ENCODE results near the gene HAUS1. TPM values are rescaled to one million over a fixed set of nuclear protein-coding genes. Genes with fewer than 3 reads are reported as not detected.

Gene HAUS1
- total and polyA plus RNA-seq, 2 of the 8 experiments (the other 6 are each of a cell fraction or from before 2014, with no cell fraction given), result 104 TPM

- H2BK12ac ChIP-seq (ENCODE audit: low read depth, low read length), result no peak overlapping the region
- H3K79me2 ChIP-seq (ENCODE audit: control insufficient read depth in 1 of 2, insufficient read depth in 2 of 2, low read length in 2 of 2), result no peaks in the 10 kb centered on the region
- H3K4me1 ChIP-seq (replicated peaks in 1 of 4; ENCODE audit: control insufficient read depth in 3 of 4, insufficient read depth in 4 of 4, low read length in 3 of 4), result no peaks in the 10 kb centered on the region
- no peak overlapping the region for H4K91ac ChIP-seq (replicated peaks; ENCODE audit: insufficient read length, low read length)
- H3K56ac ChIP-seq (replicated peaks; ENCODE audit: insufficient read length, low read depth, low read length), result no peak overlapping the region
- peaks cover 0 to 2% of the 10 kb centered on the region in 2 experiments for H4K20me1 ChIP-seq (replicated peaks in 1 of 2; ENCODE audit: control insufficient read depth in 1 of 2, insufficient read depth in 2 of 2, low read length in 2 of 2)
- H2BK20ac ChIP-seq (ENCODE audit: low read length), result no peak overlapping the region
- no peak overlapping the region for H4K5ac ChIP-seq (ENCODE audit: insufficient read length, low read depth, low read length)
- H3K14ac ChIP-seq (ENCODE audit: insufficient read length), result no peak overlapping the region
- peaks cover 3 to 39% (median 18%) of the 10 kb centered on the region in 4 experiments; a peak in 5 of 8 replicates for H3K36me3 ChIP-seq (ENCODE audit: control insufficient read depth in 2 of 4, insufficient read depth in 4 of 4, low read length in 3 of 4)
- H4K8ac ChIP-seq (ENCODE audit: extremely low read depth, insufficient read depth, low read length), result no peak overlapping the region
- H3K9ac ChIP-seq (replicated peaks in 1 of 4; ENCODE audit: extremely low read depth in 1 of 4, low read depth in 3 of 4, low read length in 3 of 4), result no peak overlapping the region
- H3K9me3 ChIP-seq (ENCODE audit: insufficient read depth in 2 of 2, low read depth in 1 of 2, low read length in 1 of 2), result no peaks in the 10 kb centered on the region
- no peak overlapping the region for H3K4me2 ChIP-seq (ENCODE audit: insufficient read depth in 1 of 2, low read depth in 2 of 2, low read length in 2 of 2)
- no peak overlapping the region for H2BK15ac ChIP-seq (ENCODE audit: low read length)
- H2BK120ac ChIP-seq (replicated peaks; ENCODE audit: low read depth, low read length), result no peak overlapping the region
- no peak overlapping the region for H3K4ac ChIP-seq (replicated peaks; ENCODE audit: insufficient read length, low read depth, low read length)
- H3K4me3 ChIP-seq (ENCODE audit: extremely low read depth in 1 of 4, insufficient read depth in 2 of 4, low read depth in 3 of 4, low read length in 4 of 4), result no peak overlapping the region
- no peaks in the 10 kb centered on the region for H3K23me2 ChIP-seq (ENCODE audit: low read depth, low read length)
- no peak overlapping the region for H2AK5ac ChIP-seq (ENCODE audit: low read depth, low read length)
- no peak overlapping the region for H3K18ac ChIP-seq (ENCODE audit: extremely low read depth, low read length)
- H3K23ac ChIP-seq (ENCODE audit: insufficient read length), result no peak overlapping the region
- 100% methylated on average over 1 of the region's 1 CpG; no CpG with 5 or more reads in 1 of the 2 experiments for WGBS, 2 experiments (ENCODE audit: extremely low coverage in 1 of 2, insufficient coverage in 1 of 2, insufficient read length in 1 of 2, insufficient replicate concordance in 2 of 2, low coverage in 1 of 2, low lambda C conversion rate in 2 of 2, missing lambda C conversion rate in 1 of 2)
- H3K27ac ChIP-seq (ENCODE audit: low read depth, low read length), result no peak overlapping the region
- FAIRE-seq (no peak), DNase-seq (ENCODE audit: low read depth in 1 of 2, low spot score in 2 of 2) (no peak)
- no peaks in the 10 kb centered on the region for H3K27me3 ChIP-seq (replicated peaks in 1 of 4; ENCODE audit: control insufficient read depth in 3 of 4, extremely low read depth in 1 of 4, insufficient read depth in 3 of 4, low read length in 3 of 4)
- POLR2A ChIA-PET (ENCODE audit: partially characterized antibody), result interaction anchor here (0.8 to 1.2 kb wide), 4 partner anchors 9 to 59 kb away, joined by 3 to 4 read pairs (median 3); partner anchors contain the start of gene HAUS1
- no peak overlapping the region for H2BK5ac ChIP-seq (ENCODE audit: low read depth, low read length)
- CTCF ChIA-PET (ENCODE audit: partially characterized antibody), result interaction anchor here (0.8 kb wide), 1 partner anchor 35 kb away, joined by 3 read pairs; no protein-coding TSS in a partner anchor
- H3K79me1 ChIP-seq (ENCODE audit: low read depth, low read length), result no peaks in the 10 kb centered on the region; the same call in 1 of the 2 replicates
- H2AFZ ChIP-seq (ENCODE audit: low read length), result no peak overlapping the region
- TF ChIP-seq RBBP5 (IDR thresholded peaks at IDR 0.05; ENCODE audit: borderline replicate concordance, low read depth, low read length), result no peak
- TF ChIP-seq ZNF274 (IDR thresholded peaks at IDR 0.05; ENCODE audit: borderline replicate concordance, extremely low read depth, low read length), result no peak
- no peak for TF ChIP-seq POLR2AphosphoS5 (IDR thresholded peaks at IDR 0.05; ENCODE audit: low read depth, low read length)
- no peak for TF ChIP-seq TAF7 (optimal IDR thresholded peaks at IDR 0.05; ENCODE audit: borderline replicate concordance, low read depth, low read length)
- TF ChIP-seq POLR2A (IDR thresholded peaks at IDR 0.05; ENCODE audit: control extremely low read depth in 1 of 2, low read depth in 2 of 2, low read length in 2 of 2), result no peak
- TF ChIP-seq CBX5 (IDR thresholded peaks at IDR 0.05; ENCODE audit: low read depth, low read length), result no peak
- no peak for TF ChIP-seq SIN3A (conservative IDR thresholded peaks at IDR 0.05 in 1 of 2, IDR thresholded peaks at IDR 0.05 in 1 of 2; ENCODE audit: low read depth in 1 of 2, low read length in 2 of 2)
- no peak for TF ChIP-seq ATF2 (IDR thresholded peaks at IDR 0.05; ENCODE audit: low read length)
- TF ChIP-seq SIRT6 (IDR thresholded peaks at IDR 0.05; ENCODE audit: low read length), result no peak
- no peak for TF ChIP-seq NANOG (IDR thresholded peaks at IDR 0.05; ENCODE audit: insufficient read depth, low read depth, low read length, poor library complexity, severe bottlenecking)
- no peak for TF ChIP-seq SIX5 (IDR thresholded peaks at IDR 0.05; ENCODE audit: low read depth, low read length)
- TF ChIP-seq BCL11A (IDR thresholded peaks at IDR 0.05; ENCODE audit: low read depth in 2 of 2, low read length in 2 of 2), result no peak
- no peak for TF ChIP-seq KDM5A (IDR thresholded peaks at IDR 0.05; ENCODE audit: low read length)
These were observed 9.6 kb downstream of the HAUS1 start for GRCh38 chr18:46113751-46114150.
